ENCODE data around the gene MED25.
A peak's percentile ranks its signal among the peaks of the same experiment; 100 is the strongest.
"Not testable (repeated sequence)": the region's sequence is repeated elsewhere in the genome, so short reads cannot be mapped to it uniquely, and the experiment has no call there.

The MED25 gene

DNA sequence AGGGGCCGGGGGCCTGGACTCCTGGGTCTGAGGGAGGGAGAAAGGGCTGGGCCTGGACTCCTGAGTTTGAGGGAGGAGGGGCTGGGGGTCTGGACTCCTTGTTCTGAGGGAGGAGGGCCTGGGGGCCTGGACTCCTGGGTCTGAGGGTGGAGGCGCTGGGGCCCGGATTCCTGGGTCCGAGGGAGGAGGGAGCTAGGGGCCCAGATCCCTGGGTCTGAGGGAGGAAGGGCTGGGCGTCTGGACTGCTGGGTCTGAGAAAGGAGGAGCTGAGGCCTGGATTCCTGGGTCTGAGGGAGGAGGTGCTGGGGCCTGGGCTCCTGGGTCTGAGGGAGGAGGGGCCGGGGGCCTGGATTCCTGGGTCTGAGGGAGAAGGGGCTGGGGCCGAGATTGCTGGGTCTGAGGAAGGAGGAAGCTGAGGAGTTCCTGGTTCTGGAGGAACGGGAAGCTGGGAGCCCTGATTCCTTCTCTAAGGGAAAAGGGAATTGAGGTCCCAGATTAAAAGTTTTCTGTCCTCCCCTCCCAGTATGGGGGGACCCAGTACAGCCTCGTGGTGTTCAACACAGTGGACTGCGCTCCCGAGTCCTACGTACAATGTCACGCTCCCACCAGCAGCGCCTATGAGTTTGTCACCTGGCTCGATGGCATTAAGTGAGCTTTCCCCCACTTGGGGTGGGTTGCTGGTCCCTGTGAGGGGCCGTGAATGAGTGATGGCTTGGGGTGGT is 721 bp downstream of the MED25 start:
- DNase-seq, result no peak

DNA sequence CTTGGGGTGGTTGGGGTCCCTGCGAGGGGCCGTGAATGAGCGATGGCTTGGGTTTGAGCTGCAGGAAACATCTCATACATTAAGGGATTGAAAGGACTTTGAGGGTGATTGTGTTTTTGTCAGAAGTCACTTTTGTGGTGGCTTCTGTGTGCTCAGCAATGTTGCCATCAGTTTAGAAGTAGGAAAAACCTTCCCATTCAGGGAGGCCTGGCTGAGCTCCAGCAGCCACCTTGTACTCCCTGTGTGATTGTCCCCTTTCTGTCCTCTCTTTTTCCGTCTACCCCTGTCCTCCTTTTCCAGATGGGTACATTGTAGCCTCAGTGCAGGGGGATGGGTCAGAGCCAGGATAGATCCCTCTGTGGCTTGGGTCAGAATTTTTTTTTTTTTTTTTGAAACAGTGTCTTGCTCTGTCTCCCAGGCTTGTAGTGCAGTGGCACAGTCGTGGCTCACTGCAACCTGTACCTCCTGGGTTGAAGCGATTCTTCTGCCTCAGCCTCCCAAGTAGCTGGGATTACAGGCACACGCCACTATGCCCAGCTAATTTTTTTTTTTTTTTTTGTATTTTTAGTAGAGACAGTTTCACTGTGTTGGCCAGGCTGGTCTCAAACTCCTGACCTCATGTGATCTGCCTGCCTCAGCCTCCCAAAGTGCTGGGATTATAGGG is 1.5 kb downstream of the MED25 start:
- not testable (repeated sequence) for H3K27me3 Mint-ChIP-seq, H3K9me3 Mint-ChIP-seq, DNase-seq
- Mint-ChIP-seq H3K27ac (peak overlapping the region; percentile 98), H3K36me3 (ENCODE audit: low read depth) (peaks cover 37% of the 10 kb centered on the region), H3K4me3 (peak overlapping the region; percentile 90), H3K4me1 (ENCODE audit: low read depth) (peaks cover 23% of the 10 kb centered on the region)

More for the DNA sequence above, 721 bp downstream of the MED25 start:
- peaks cover 28% of the 10 kb centered on the region for H3K4me1 Mint-ChIP-seq (ENCODE audit: low read depth)
- peak overlapping the region; percentile 98 for H3K27ac Mint-ChIP-seq
- no peaks in the 10 kb centered on the region for H3K27me3 Mint-ChIP-seq
- H3K4me3 Mint-ChIP-seq, result peak overlapping the region; percentile 90
- H3K9me3 Mint-ChIP-seq, result no peaks in the 10 kb centered on the region
- H3K36me3 Mint-ChIP-seq (ENCODE audit: low read depth), result peaks cover 30% of the 10 kb centered on the region

DNA sequence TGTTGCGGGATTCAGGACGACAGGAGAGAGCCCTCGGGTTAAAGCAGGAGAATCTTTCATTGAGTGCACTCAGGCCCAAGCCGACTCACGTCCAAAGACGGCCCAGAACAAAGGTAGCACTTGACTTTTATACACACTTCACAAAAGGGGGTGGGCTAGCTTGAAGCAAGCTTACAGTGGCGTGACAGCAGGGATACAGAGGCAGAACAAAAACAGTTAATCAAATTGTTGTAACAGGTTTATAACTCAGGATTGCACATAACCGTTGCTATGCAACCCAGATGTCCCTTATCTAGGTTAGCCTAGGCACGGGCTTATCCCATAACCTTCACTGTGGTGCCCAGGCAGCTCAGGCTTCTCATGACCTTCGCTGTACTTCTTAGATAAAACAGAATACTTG is 2.0 kb downstream of the MED25 start:
- Mint-ChIP-seq H3K27ac (no peak overlapping the region), H3K4me3 (no peak overlapping the region), H3K27me3 (no peaks in the 10 kb centered on the region), H3K9me3 (no peaks in the 10 kb centered on the region), H3K4me1 (ENCODE audit: low read depth) (peaks cover 21% of the 10 kb centered on the region), H3K36me3 (ENCODE audit: low read depth) (peaks cover 41% of the 10 kb centered on the region)
- DNase-seq, result no peak

DNA sequence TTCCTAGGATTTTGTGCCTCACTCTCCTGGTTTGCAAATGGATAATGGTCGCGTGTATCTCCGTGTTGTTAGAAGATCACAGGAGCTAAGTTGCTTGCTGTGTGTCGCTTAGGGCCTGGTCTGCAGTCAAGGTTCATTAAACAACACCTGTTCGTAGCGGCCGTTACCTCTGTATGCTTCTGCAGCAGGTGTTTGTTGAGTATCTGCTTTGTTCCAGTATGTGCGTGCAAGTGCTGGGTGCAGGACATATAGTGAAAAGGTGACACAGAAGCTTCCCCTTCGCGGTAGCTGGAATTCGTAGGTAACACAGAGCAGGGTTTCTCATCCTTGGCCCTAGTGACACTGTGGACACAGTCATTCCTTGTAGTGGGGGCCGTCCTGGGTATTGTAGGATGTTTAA is 5.4 kb downstream of the MED25 start:
- DNase-seq, result no peak
- Mint-ChIP-seq H3K4me3 (no peak overlapping the region), H3K27me3 (no peaks in the 10 kb centered on the region), H3K4me1 (ENCODE audit: low read depth) (peaks cover 13% of the 10 kb centered on the region), H3K9me3 (no peaks in the 10 kb centered on the region), H3K27ac (no peak overlapping the region), H3K36me3 (ENCODE audit: low read depth) (peaks cover 51% of the 10 kb centered on the region)

DNA sequence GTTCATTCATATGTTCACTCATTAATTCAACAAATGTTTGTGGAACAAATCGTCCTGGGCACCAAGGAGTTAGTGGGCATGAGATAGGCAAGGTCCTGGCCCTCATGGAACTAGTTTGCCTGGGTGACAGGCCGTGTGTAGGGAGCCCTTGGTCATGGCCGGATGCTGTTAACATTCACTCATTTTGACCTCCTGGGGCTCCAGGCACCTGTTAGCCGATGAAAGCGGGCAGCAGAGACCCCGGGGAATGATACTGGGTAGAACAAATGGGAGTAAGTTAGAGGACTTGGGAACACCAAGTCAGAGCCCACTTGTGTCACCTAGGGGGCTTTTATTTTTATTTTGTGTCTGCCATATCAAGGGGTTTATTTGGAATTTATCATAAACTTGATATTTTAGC is 6.6 kb downstream of the MED25 start:
- Mint-ChIP-seq H3K27ac (no peak overlapping the region), H3K4me1 (ENCODE audit: low read depth) (peaks cover 6% of the 10 kb centered on the region), H3K9me3 (no peaks in the 10 kb centered on the region), H3K4me3 (no peak overlapping the region), H3K27me3 (no peaks in the 10 kb centered on the region), H3K36me3 (ENCODE audit: low read depth) (peaks cover 53% of the 10 kb centered on the region)
- DNase-seq, result no peak

DNA sequence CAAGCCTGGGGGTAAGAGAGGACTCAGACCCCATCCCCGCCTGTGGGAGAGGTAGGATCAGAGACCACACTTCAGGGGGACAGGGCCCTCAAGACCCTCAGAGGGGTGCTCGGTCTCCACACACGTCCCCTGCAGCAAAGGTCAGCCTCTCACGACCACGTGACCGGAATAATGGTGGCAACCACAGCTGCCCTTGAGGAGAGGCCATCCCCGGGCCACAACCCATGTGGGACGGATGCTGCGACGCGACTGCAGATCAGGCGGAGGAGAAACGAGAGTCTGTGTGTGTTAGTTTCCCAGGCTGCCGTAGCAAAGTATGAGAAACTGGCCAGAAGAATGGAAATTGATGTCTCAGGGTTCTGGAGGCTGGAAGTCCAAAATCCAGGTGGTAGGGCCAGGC is 8.9 kb downstream of the MED25 start:
- peaks cover 63% of the 10 kb centered on the region for H3K36me3 Mint-ChIP-seq (ENCODE audit: low read depth)
- DNase-seq, result no peak
- no peak overlapping the region for H3K4me3 Mint-ChIP-seq
- no peak overlapping the region for H3K27ac Mint-ChIP-seq
- H3K9me3 Mint-ChIP-seq, result no peaks in the 10 kb centered on the region
- no peaks in the 10 kb centered on the region for H3K4me1 Mint-ChIP-seq (ENCODE audit: low read depth)
- H3K27me3 Mint-ChIP-seq, result no peaks in the 10 kb centered on the region

DNA sequence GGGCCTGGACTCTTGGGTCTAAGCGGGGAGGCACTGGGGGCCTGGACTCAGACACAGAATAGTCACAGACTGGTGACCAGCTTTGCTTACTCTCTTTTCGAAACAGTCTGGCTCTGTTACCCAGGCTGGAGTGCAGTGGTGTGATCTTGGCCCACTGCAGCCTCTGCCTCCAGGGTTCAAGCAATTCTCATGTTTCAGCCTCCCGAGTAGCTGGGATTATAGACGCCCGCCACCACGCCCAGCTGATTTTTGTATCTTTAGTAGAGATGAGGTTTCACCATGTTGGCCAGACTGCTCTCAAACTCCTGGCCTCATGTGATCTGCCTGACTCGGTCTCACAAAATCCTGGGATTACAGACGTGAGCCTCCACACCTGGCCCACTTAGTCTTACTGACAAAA is 11.1 kb downstream of the MED25 start:
- DNase-seq, result no peak
- Mint-ChIP-seq H3K36me3 (ENCODE audit: low read depth) (peaks cover 67% of the 10 kb centered on the region), H3K27me3 (no peaks in the 10 kb centered on the region), H3K4me1 (ENCODE audit: low read depth) (no peaks in the 10 kb centered on the region), H3K4me3 (no peak overlapping the region), H3K27ac (no peak overlapping the region), H3K9me3 (no peaks in the 10 kb centered on the region)

DNA sequence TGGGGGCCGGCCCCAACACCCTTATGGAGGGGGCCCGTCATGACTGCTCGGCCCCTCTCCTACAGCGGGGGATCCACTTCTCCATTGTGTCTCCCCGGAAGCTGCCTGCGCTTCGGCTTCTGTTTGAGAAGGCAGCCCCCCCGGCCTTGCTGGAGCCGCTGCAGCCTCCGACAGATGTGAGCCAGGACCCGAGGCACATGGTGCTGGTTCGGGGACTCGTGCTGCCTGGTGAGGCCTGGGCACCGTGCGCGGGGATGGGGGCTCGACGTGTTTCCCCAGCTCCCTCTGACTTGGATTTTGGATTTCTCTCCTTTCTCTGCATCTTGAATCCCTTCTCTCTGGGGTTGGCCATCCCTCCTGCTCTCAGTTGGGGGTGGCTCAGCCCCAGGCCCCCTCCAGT is 11.6 kb downstream of the MED25 start:
- Mint-ChIP-seq H3K36me3 (ENCODE audit: low read depth) (peaks cover 67% of the 10 kb centered on the region), H3K9me3 (no peaks in the 10 kb centered on the region), H3K27ac (no peak overlapping the region), H3K4me1 (ENCODE audit: low read depth) (no peaks in the 10 kb centered on the region), H3K27me3 (no peaks in the 10 kb centered on the region), H3K4me3 (no peak overlapping the region)
- DNase-seq, result no peak

DNA sequence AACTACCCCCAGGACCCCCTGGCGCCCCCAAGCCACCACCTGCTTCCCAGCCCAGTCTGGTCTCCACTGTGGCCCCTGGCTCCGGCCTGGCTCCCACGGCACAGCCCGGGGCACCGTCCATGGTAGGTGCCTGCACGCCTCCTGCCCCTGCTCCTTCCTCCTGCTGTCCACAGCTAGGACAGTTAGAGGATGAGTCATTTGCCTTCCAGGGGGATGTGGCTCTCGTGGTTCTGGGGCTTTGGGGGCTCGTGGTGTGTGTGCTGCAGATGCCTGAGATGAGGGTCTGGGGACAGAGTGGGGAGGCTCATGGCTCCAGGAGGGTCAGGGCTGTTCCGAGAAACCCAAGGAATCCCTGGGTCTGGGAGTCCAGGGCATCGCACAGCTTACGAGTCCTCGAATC is 12.7 kb downstream of the MED25 start:
- Mint-ChIP-seq H3K27me3 (no peaks in the 10 kb centered on the region), H3K36me3 (ENCODE audit: low read depth) (peaks cover 70% of the 10 kb centered on the region), H3K9me3 (no peaks in the 10 kb centered on the region), H3K27ac (no peak overlapping the region), H3K4me3 (no peak overlapping the region), H3K4me1 (ENCODE audit: low read depth) (no peaks in the 10 kb centered on the region)
- DNase-seq, result no peak

DNA sequence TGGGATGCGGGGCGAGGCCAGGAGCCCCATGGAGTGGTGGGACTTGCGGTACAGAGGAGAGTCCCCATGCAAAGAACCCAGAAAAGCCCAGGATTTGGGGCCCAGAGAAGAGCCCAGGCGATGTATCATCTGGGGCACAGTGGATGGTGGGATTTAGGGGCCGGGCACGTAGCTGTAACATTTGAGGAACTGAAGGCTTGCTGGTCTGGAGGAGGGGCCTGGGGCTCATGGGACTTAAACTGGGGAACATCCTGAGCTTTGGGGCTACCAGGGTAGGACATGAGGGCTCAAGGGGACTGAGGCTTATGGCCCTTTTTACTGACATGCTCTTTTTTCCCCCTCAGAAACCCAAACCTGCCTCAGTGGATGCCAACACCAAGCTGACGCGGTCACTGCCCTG is 13.5 kb downstream of the MED25 start:
- H3K27ac Mint-ChIP-seq, result no peak overlapping the region
- H3K9me3 Mint-ChIP-seq, result no peaks in the 10 kb centered on the region
- H3K4me3 Mint-ChIP-seq, result no peak overlapping the region
- H3K4me1 Mint-ChIP-seq (ENCODE audit: low read depth), result no peaks in the 10 kb centered on the region
- peaks cover 71% of the 10 kb centered on the region for H3K36me3 Mint-ChIP-seq (ENCODE audit: low read depth)
- no peak for DNase-seq
- H3K27me3 Mint-ChIP-seq, result no peaks in the 10 kb centered on the region

DNA sequence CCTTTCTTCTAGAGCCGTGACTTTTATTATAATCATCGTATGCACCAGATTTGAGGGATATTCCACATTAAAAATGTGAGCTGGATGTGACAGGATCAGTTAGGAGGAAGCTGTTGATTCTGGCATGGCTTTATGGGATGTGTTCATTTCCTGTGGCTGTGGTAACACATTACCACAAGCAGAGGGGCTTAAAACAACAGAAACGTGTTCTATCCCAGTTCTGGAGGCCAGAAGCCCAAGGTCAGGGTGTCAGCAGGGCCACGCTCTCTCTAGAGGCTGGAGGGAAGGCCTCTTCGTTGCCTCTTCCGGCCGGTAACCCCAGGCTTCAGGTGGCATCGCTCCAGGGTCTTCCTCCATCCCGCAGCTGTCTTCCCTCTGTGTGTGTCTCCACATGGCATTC is 14.5 kb downstream of the MED25 start:
- Mint-ChIP-seq H3K27me3 (no peaks in the 10 kb centered on the region), H3K4me1 (ENCODE audit: low read depth) (no peaks in the 10 kb centered on the region), H3K27ac (peak overlapping the region; percentile 9), H3K36me3 (ENCODE audit: low read depth) (peaks cover 71% of the 10 kb centered on the region), H3K4me3 (no peak overlapping the region), H3K9me3 (no peaks in the 10 kb centered on the region)
- no peak for DNase-seq

DNA sequence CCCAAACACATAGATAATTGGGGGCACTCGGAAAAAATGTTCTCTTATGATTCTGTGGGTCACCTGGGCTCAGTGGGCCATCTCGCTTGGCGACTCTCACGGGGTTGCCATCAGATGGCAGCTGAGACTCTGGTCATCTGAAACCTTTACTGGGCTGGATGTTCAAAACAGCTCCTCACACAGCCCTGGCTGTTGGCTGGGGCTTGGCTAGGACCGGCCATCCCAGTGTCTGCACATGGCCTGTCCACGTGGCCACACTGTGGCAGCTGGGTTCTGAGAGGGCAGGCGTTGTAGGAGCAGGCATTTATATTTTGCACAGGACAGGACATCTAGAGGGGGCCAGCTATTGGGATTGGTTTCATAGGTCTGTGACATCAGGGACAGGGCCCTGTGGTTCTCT is 15.5 kb downstream of the MED25 start:
- Mint-ChIP-seq H3K36me3 (ENCODE audit: low read depth) (peaks cover 78% of the 10 kb centered on the region), H3K27ac (no peak overlapping the region), H3K9me3 (no peaks in the 10 kb centered on the region)

DNA sequence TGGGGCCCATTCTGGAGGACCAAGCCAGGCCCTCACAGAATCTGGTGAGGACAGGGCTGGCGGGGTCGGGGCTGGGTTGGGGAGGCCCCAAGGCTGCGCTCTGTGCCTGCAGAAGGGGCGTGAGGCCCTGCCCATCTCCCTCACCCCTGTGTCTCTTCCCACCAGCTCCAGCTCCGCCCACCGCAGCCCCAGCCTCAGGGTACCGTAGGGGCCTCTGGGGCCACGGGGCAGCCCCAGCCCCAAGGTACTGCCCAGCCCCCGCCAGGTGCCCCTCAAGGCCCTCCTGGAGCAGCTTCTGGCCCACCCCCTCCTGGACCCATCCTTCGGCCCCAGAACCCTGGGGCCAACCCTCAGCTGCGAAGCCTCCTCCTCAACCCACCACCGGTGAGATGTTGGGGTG is 17.5 kb downstream of the MED25 start:
- no peak overlapping the region for H3K4me3 Mint-ChIP-seq

More for the DNA sequence above, 15.5 kb downstream of the MED25 start:
- no peaks in the 10 kb centered on the region for H3K27me3 Mint-ChIP-seq
- no peaks in the 10 kb centered on the region for H3K4me1 Mint-ChIP-seq (ENCODE audit: low read depth)
- no peak overlapping the region for H3K4me3 Mint-ChIP-seq
- DNase-seq, result no peak

DNA sequence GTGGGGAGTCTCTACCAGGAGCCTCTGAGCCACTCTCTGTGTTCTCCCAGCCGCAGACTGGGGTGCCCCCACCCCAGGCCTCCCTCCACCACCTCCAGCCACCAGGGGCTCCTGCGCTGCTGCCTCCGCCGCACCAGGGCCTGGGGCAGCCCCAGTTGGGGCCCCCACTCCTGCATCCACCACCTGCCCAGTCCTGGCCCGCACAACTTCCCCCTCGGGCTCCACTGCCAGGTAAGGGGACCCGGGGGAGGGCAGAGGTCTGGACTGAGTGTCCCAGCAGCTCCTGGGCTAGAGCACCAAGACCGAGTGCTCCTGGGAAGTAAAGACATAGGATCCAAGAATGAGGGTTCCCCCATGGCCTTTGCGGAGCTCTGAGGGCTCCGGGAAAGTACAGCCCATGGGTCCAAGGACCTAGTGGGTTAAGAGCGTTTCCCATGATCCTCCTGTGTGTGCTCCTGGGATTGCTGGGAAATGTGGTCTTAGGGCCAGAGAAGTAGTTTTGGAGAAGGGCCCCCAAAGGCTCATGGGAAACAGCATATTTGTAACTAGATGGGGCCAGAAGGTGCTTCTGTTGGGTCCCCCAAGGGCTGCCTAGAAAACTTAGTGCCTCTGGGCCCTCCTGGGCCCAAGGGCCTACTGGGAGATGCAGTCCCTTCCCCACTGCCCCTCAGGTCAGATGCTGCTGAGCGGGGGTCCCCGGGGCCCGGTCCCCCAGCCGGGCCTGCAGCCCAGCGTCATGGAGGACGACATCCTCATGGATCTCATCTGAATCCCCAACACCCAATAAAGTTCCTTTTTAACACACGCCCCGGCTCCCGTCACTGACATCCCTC is 18.3 kb downstream of the MED25 start:
- no peak overlapping the region for H3K27ac Mint-ChIP-seq
- H3K4me1 Mint-ChIP-seq (ENCODE audit: low read depth), result no peaks in the 10 kb centered on the region
- no peak overlapping the region for H3K4me3 Mint-ChIP-seq
- H3K9me3 Mint-ChIP-seq, result no peaks in the 10 kb centered on the region
- H3K36me3 Mint-ChIP-seq (ENCODE audit: low read depth), result peaks cover 82% of the 10 kb centered on the region
- DNase-seq, result no peak
- no peaks in the 10 kb centered on the region for H3K27me3 Mint-ChIP-seq

More for the DNA sequence above, 17.5 kb downstream of the MED25 start:
- no peaks in the 10 kb centered on the region for H3K27me3 Mint-ChIP-seq
- no peak overlapping the region for H3K27ac Mint-ChIP-seq
- no peak for DNase-seq
- no peaks in the 10 kb centered on the region for H3K4me1 Mint-ChIP-seq (ENCODE audit: low read depth)
- H3K36me3 Mint-ChIP-seq (ENCODE audit: low read depth), result peaks cover 84% of the 10 kb centered on the region
- no peaks in the 10 kb centered on the region for H3K9me3 Mint-ChIP-seq

DNA sequence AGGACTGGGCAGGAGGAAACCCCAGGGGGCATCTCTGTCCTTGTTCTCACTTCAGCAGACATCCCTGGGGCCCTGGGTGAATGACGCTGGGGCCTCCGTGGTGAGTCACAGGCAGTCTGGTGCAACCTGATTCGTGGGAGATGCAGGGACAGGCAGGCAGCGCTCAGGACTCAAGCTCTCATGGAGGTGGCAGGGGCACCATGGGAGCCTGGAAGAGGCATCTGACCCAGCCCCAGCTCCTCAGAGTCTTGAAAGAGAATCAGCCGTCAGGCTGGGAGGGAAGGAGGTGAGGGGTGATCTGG is 18.9 kb downstream of the MED25 start:
- Mint-ChIP-seq H3K27me3 (no peaks in the 10 kb centered on the region), H3K9me3 (no peaks in the 10 kb centered on the region), H3K36me3 (ENCODE audit: low read depth) (peaks cover 76% of the 10 kb centered on the region), H3K4me1 (ENCODE audit: low read depth) (no peaks in the 10 kb centered on the region), H3K27ac (no peak overlapping the region), H3K4me3 (no peak overlapping the region)
- DNase-seq, result no peak
